GM12878 (cell line): ENCODE results near the gene SLC38A1. TPM values are rescaled to one million over a fixed set of nuclear protein-coding genes. Genes with fewer than 3 reads are reported as not detected.

Experiments used
- ATAC-seq: fragments of 200-7000 bp; cut with Tn5 transposase; 3 replicates; pipeline ENCODE4 v1.9.1; 2020; ENCODE audit warnings: mild to moderate bottlenecking, moderate library complexity
- BruUV-seq: library from RNA; stranded (reverse); fragments of 400-500 nt; replicated peaks from 2 replicates; lab custom pipeline; 2021; lab: Mats Ljungman, UMichigan
- CTCF ChIA-PET: fragments of 300-600 bp; sonication (Branson Sonifier 250); formaldehyde crosslinking; extraction: SDS; loops from one replicate; lab custom pipeline; 2021; ENCODE audit warnings: inconsistent platforms; lab: Yijun Ruan, JAX
- POLR2A ChIA-PET: fragments of 350-600 bp; formaldehyde crosslinking; extraction: SDS; loops from one replicate; lab custom pipeline; 2021; ENCODE audit warnings: inconsistent platforms; lab: Charles Lee
- RAD21 ChIA-PET: fragments of 300-600 bp; sonication (Branson Sonifier 250); formaldehyde crosslinking; loops from one replicate; lab custom pipeline; 2023; ENCODE audit warnings: antibody characterized with exemption; ENCODE audit not compliant: unreplicated experiment; lab: Charles Lee
- SMC1A ChIA-PET: fragments of 300-600 bp; sonication (Branson Sonifier 250); formaldehyde crosslinking; loops from one replicate; lab custom pipeline; 2023; ENCODE audit not compliant: unreplicated experiment, uncharacterized antibody; lab: Charles Lee
- DNase-seq: peaks from one replicate; pipeline ENCODE4 v3.0.0-alpha.2; 2011; ENCODE audit warnings: low read depth, low spot score
- FAIRE-seq: peaks from 3 replicates; lab custom pipeline; 2011; peaks lifted over from hg19 to GRCh38; lab: Jason Lieb, UNC
- H2AFZ ChIP-seq: 2 replicates; pipeline ENCODE4 v1.6.0; 2011; ENCODE audit warnings: low read depth, low read length, control low read depth; ENCODE audit not compliant: control insufficient read depth
- H3K27ac ChIP-seq: 2 replicates; pipeline ENCODE4 v1.5.1; 2011; ENCODE audit warnings: control low read depth; ENCODE audit not compliant: control insufficient read depth, insufficient read depth
- H3K27me3 ChIP-seq, 2 experiments: replicated peaks in 1 of 2; 2 replicates each; pipeline versions ENCODE4 v1.6.0 to v1.6.1; 2011; ENCODE audit warnings: low read length in 1 of 2; ENCODE audit not compliant: control insufficient read depth in 2 of 2, insufficient read depth in 2 of 2
- H3K36me3 ChIP-seq, 2 experiments: 2 replicates each; pipeline ENCODE4 v1.5.1; 2011; ENCODE audit warnings: low read length in 1 of 2; ENCODE audit not compliant: control insufficient read depth in 2 of 2, insufficient read depth in 2 of 2
- H3K4me1 ChIP-seq: 2 replicates; pipeline ENCODE4 v1.6.1; 2011; ENCODE audit warnings: mild to moderate bottlenecking, low read length, moderate library complexity, mixed read lengths; ENCODE audit not compliant: control insufficient read depth, insufficient read depth
- H3K4me2 ChIP-seq: 2 replicates; pipeline ENCODE4 v1.6.0; 2011; ENCODE audit warnings: control low read depth; ENCODE audit not compliant: control insufficient read depth, insufficient read depth
- H3K4me3 ChIP-seq: fragments of 200-600 bp; sonication (generic); 2 replicates; pipeline ENCODE4 v1.5.1; 2016
- H3K79me2 ChIP-seq: 2 replicates; pipeline ENCODE4 v1.6.0; 2011; ENCODE audit warnings: low read length; ENCODE audit not compliant: control insufficient read depth, insufficient read depth
- H3K9ac ChIP-seq: 2 replicates; pipeline ENCODE4 v1.8.0; 2011; ENCODE audit warnings: low read length, control low read depth, mixed read lengths; ENCODE audit not compliant: control insufficient read depth, insufficient read depth
- H3K9me3 ChIP-seq: replicated peaks from 3 replicates; pipeline ENCODE4 v1.5.1; 2011; ENCODE audit warnings: mild to moderate bottlenecking, low read length; ENCODE audit not compliant: control insufficient read depth, insufficient read depth
- H4K20me1 ChIP-seq: 2 replicates; pipeline ENCODE4 v1.6.0; 2011; ENCODE audit not compliant: control insufficient read depth, insufficient read depth
- MEF2A ChIP-seq: IDR thresholded peaks from 2 replicates; pipeline ENCODE4 v1.6.1; 2011; ENCODE audit warnings: low read depth, mild to moderate bottlenecking, low read length, moderate library complexity; ENCODE audit not compliant: insufficient read depth
- MEF2B ChIP-seq: fragments of 450-650 bp; IDR thresholded peaks from 2 replicates; pipeline ENCODE4 v1.6.1; 2018; ENCODE audit warnings: mild to moderate bottlenecking, moderate library complexity; ENCODE audit not compliant: partially characterized antibody, poor library complexity, severe bottlenecking
- POLR2A ChIP-seq: IDR thresholded peaks from 2 replicates; pipeline ENCODE4 v1.6.1; 2011; ENCODE audit warnings: low read depth, mild to moderate bottlenecking, low read length
- RAD21 ChIP-seq: IDR thresholded peaks from 2 replicates; pipeline ENCODE4 v1.6.1; 2011; ENCODE audit warnings: mild to moderate bottlenecking, low read depth, low read length, moderate library complexity; ENCODE audit not compliant: insufficient read depth
- RUNX3 ChIP-seq: IDR thresholded peaks from 2 replicates; pipeline ENCODE4 v1.6.1; 2012; ENCODE audit warnings: low read length, inconsistent platforms
- SIN3A ChIP-seq: IDR thresholded peaks from 2 replicates; pipeline ENCODE4 v1.6.1; 2012; ENCODE audit warnings: low read depth, low read length, improper control_type of control experiment
- SMAD5 ChIP-seq: IDR thresholded peaks from 2 replicates; pipeline ENCODE4 v1.6.1; 2016; ENCODE audit warnings: antibody characterized with exemption, low read depth
- STAT1 ChIP-seq: fragments of 450-650 bp; conservative IDR thresholded peaks from 2 replicates; pipeline ENCODE4 v1.6.1; 2014; ENCODE audit warnings: antibody characterized with exemption, mild to moderate bottlenecking
- YY1 ChIP-seq: IDR thresholded peaks from 2 replicates; pipeline ENCODE4 v1.6.1; 2011; ENCODE audit warnings: low read depth, mild to moderate bottlenecking, low read length
- ZNF384 ChIP-seq: IDR thresholded peaks from 2 replicates; pipeline ENCODE4 v1.6.1; 2012; ENCODE audit warnings: low read depth, mild to moderate bottlenecking, low read length, improper control_type of control experiment, borderline replicate concordance
- WGBS: methylation state at CpG from one replicate; pipeline ENCODE4 v1.1.6; 2016; ENCODE audit warnings: low lambda C conversion rate; ENCODE audit not compliant: insufficient replicate concordance, insufficient coverage; ENCODE audit errors: missing lambda C conversion rate; 5-methylcytosine and 5-hydroxymethylcytosine counted together
- in situ Hi-C: fragments of 300-500 bp; cut with MboI; formaldehyde crosslinking; loops from 9 replicates; pipeline ENCODE4 v1.14.3; 2018; ENCODE audit warnings: mixed read lengths
- intact Hi-C: fragments of 100-400 bp; cut with micrococcal nuclease; formaldehyde crosslinking; loops from one replicate; pipeline ENCODE4 v1.14.2; 2022; ENCODE audit not compliant: unreplicated experiment
- polyA plus RNA-seq, 11 experiments: library from polyadenylated mRNA; depleted of rRNA in 4 of 11; unstranded in 6 of 11; stranded (reverse) in 5 of 11; fragments of >200 nt; fragmentation: Nextera tagmentation in 4 of 11; fragmentation: Illumina TruSeq in 1 of 11; extraction: Ambion mirVana in 4 of 11; extraction: Trizol in 1 of 11; gene quantifications; 1 replicate in 1 of 11; 2 replicates in 10 of 11; pipeline versions ENCODE4 v1.2.1 to v1.2.3, GENCODE V29; 2011 to 2016; ENCODE audit warnings: inconsistent platforms in 2 of 11, missing spikeins in 2 of 11, low read depth in 1 of 11
- total RNA-seq, 4 experiments: library from RNA; depleted of rRNA in 3 of 4; stranded (reverse); fragments of >200 nt in 3 of 4; fragmentation: Illumina TruSeq in 1 of 4; extraction: Trizol in 1 of 4; gene quantifications; 2 replicates each; pipeline versions ENCODE4 v1.2.1 to v1.2.3, GENCODE V29; 2013 to 2021

The SLC38A1 gene
- total and polyA plus RNA-seq, 10 of the 15 experiments (the other 5 are each of a cell fraction or from before 2014, with no cell fraction given): 38.1 to 191 (median 144) TPM

GRCh38 chr12:46152456-46152855 lies 116.4 kb downstream of the SLC38A1 start:
- Histone ChIP-seq H3K4me2 (no peak overlapping the region), H3K36me3 (no peaks in the 10 kb centered on the region), H3K79me2 (no peaks in the 10 kb centered on the region), H3K4me3 (no peak overlapping the region), H3K27me3 (no peaks in the 10 kb centered on the region), H3K9ac (no peak overlapping the region), H3K27ac (no peak overlapping the region), H4K20me1 (no peaks in the 10 kb centered on the region), H3K4me1 (no peaks in the 10 kb centered on the region), H2AFZ (no peak overlapping the region), H3K9me3 (no peaks in the 10 kb centered on the region; the same call in 1 of the 3 replicates)
- intact Hi-C loops (loop anchor here (2.0 to 5.0 kb wide), 5 partner anchors 62 to 230 kb away; no protein-coding TSS in a partner anchor), in situ Hi-C loops (no loop called here)
- no TSS peak for BruUV-seq
- TF ChIP-seq MEF2B: no peak
- TF ChIP-seq POLR2A: no peak
- TF ChIP-seq RAD21: no peak
- TF ChIP-seq ZNF384: no peak
- TF ChIP-seq YY1: no peak
- no peak for TF ChIP-seq MEF2A
- no peak for TF ChIP-seq RUNX3
- no peak for TF ChIP-seq SMAD5
- TF ChIP-seq STAT1: no peak
- TF ChIP-seq SIN3A: no peak
- SMC1A ChIA-PET: interaction anchor here (0.9 to 4.3 kb wide), 10 partner anchors 27 to 151 kb away, joined by 3 to 30 read pairs (median 4); no protein-coding TSS in a partner anchor
- ATAC-seq (no peak), DNase-seq (no peak), FAIRE-seq (no peak)
- RAD21 ChIA-PET: interaction anchor here (1.0 to 1.6 kb wide), 6 partner anchors 25 to 147 kb away, joined by 3 to 8 read pairs (median 5); no protein-coding TSS in a partner anchor
- POLR2A ChIA-PET: interaction anchor here (0.6 kb wide), 1 partner anchor 82 kb away, joined by 4 read pairs; no protein-coding TSS in a partner anchor
- CTCF ChIA-PET: interaction anchor here (0.6 to 4.1 kb wide), 10 partner anchors 11 to 523 kb away, joined by 3 to 24 read pairs (median 4); no protein-coding TSS in a partner anchor
- WGBS: 90% methylated on average over 1 of the region's 1 CpG
